ENCODE measurements around the gene HDDC3. TPM values are rescaled to one million over a fixed set of nuclear protein-coding genes. Genes with fewer than 3 reads are reported as not detected.

The HDDC3 gene
- total and polyA plus RNA-seq, 9 of the 15 experiments (the other 6 are each of a cell fraction or from before 2014, with no cell fraction given) = 14.9 to 55.8 (median 36.9) TPM

GRCh38 chr15:90885432-90886290, 46.7 kb downstream of the HDDC3 start (continued):
- TF ChIP-seq CLOCK (CRISPR knock-in tag; IDR thresholded peaks at IDR 0.05; ENCODE audit: borderline replicate concordance) = no peak
- TF ChIP-seq ZNF316 (IDR thresholded peaks at IDR 0.05) = no peak
- no peak for TF ChIP-seq IRF9 (tag; IDR thresholded peaks at IDR 0.05)
- TF ChIP-seq TFE3 (CRISPR knock-in tag; IDR thresholded peaks at IDR 0.05) = no peak
- TF ChIP-seq ZNF830 (CRISPR knock-in tag; IDR thresholded peaks at IDR 0.05) = no peak
- TF ChIP-seq ZNF263 (CRISPR knock-in tag; IDR thresholded peaks at IDR 0.05; ENCODE audit: borderline replicate concordance) = peak; percentile 54; the same call in 1 of the 2 replicates
- no peak for TF ChIP-seq TAF9B (IDR thresholded peaks at IDR 0.05; ENCODE audit: partially characterized antibody)
- TF ChIP-seq CBFA2T3 (IDR thresholded peaks at IDR 0.05) = no peak
- TF ChIP-seq TFAM (CRISPR knock-in tag; conservative IDR thresholded peaks at IDR 0.05) = no peak
- no peak for TF ChIP-seq ZNF280B (CRISPR knock-in tag; IDR thresholded peaks at IDR 0.05)
- no peak for TF ChIP-seq ZNF232 (CRISPR knock-in tag; IDR thresholded peaks at IDR 0.05)
- TF ChIP-seq WHSC1 (IDR thresholded peaks at IDR 0.05; ENCODE audit: low read length) = no peak
- TF ChIP-seq PCBP2 (IDR thresholded peaks at IDR 0.05; ENCODE audit: low read depth, low read length, poor library complexity, severe bottlenecking) = no peak
- no peak for TF ChIP-seq ESRRA (IDR thresholded peaks at IDR 0.05; ENCODE audit: borderline replicate concordance, low read depth)
- 0 out of 2 replicates have a peak, but pooled peaks have one; percentile 24 for TF ChIP-seq ETV5 (CRISPR knock-in tag; IDR thresholded peaks at IDR 0.05; ENCODE audit: low read depth)
